ENCODE measurements around the gene CRB3. TPM values are rescaled to one million over a fixed set of nuclear protein-coding genes. Genes with fewer than 3 reads are reported as not detected.

CRB3 gene
- total RNA-seq, 1 donor from 2014 or later, result 71.2 TPM

- Mint-ChIP-seq H3K27me3 (no peaks in the 10 kb centered on the region), H3K36me3 (ENCODE audit: insufficient read depth) (peaks cover 16% of the 10 kb centered on the region), H3K4me1 (ENCODE audit: low read depth) (peaks cover 17% of the 10 kb centered on the region), H3K27ac (no peak overlapping the region), H3K9me3 (ENCODE audit: low read depth) (no peaks in the 10 kb centered on the region), H3K4me3 (ENCODE audit: low read depth) (no peak overlapping the region)
- DNase-seq (ENCODE audit: low spot score, unreplicated experiment), result no peak
- peak; percentile 44 for TF ChIP-seq CTCF (IDR thresholded peaks at IDR 0.05; ENCODE audit: unreplicated experiment)
These were observed 46.1 kb upstream of the CRB3 start for GRCh38 chr19:6417713-6418561.

- peaks cover 16% of the 10 kb centered on the region for H3K4me1 Mint-ChIP-seq (ENCODE audit: low read depth)
- no peaks in the 10 kb centered on the region for H3K27me3 Mint-ChIP-seq
- H3K27ac Mint-ChIP-seq, result peak overlapping the region; percentile 68
- TF ChIP-seq CTCF (IDR thresholded peaks at IDR 0.05; ENCODE audit: unreplicated experiment), result no peak
- peaks cover 16% of the 10 kb centered on the region for H3K36me3 Mint-ChIP-seq (ENCODE audit: insufficient read depth)
- no peak for DNase-seq (ENCODE audit: low spot score, unreplicated experiment)
- H3K4me3 Mint-ChIP-seq (ENCODE audit: low read depth), result no peak overlapping the region
- H3K9me3 Mint-ChIP-seq (ENCODE audit: low read depth), result no peaks in the 10 kb centered on the region
These were observed 45.5 kb upstream of the CRB3 start for GRCh38 chr19:6418562-6418932.

GRCh38 chr19:6421075-6422014 lies 42.7 kb upstream of the CRB3 start:
- Mint-ChIP-seq H3K27ac (peak overlapping the region; percentile 90), H3K27me3 (no peaks in the 10 kb centered on the region), H3K36me3 (ENCODE audit: insufficient read depth) (peaks cover 10% of the 10 kb centered on the region), H3K9me3 (ENCODE audit: low read depth) (no peaks in the 10 kb centered on the region), H3K4me3 (ENCODE audit: low read depth) (no peak overlapping the region), H3K4me1 (ENCODE audit: low read depth) (peaks cover 11% of the 10 kb centered on the region)
- no peak for TF ChIP-seq CTCF (IDR thresholded peaks at IDR 0.05; ENCODE audit: unreplicated experiment)
- DNase-seq (ENCODE audit: low spot score, unreplicated experiment), result no peak

- Mint-ChIP-seq H3K27me3 (no peaks in the 10 kb centered on the region), H3K36me3 (ENCODE audit: insufficient read depth) (peaks cover 7% of the 10 kb centered on the region), H3K4me3 (ENCODE audit: low read depth) (peak overlapping the region; percentile 88), H3K9me3 (ENCODE audit: low read depth) (no peaks in the 10 kb centered on the region), H3K27ac (peak overlapping the region; percentile 90), H3K4me1 (ENCODE audit: low read depth) (peaks cover 11% of the 10 kb centered on the region)
- TF ChIP-seq CTCF (IDR thresholded peaks at IDR 0.05; ENCODE audit: unreplicated experiment), result no peak
- no peak for DNase-seq (ENCODE audit: low spot score, unreplicated experiment)
These were observed 40.4 kb upstream of the CRB3 start for GRCh38 chr19:6423499-6424194.
